Trophoblast cell (in vitro differentiated cells and primary cell): ENCODE results near the gene OPRM1.

Experiments
- DNase-seq, 2 donors: peaks; one replicate each; pipeline ENCODE4 v3.0.0-alpha.2; 2016
- H2AFZ ChIP-seq: 2 replicates; pipeline ENCODE4 v1.6.1; 2013; ENCODE audit warnings: low read length, moderate library complexity, mild to moderate bottlenecking; ENCODE audit not compliant: insufficient read depth, poor library complexity
- H2AK5ac ChIP-seq: 2 replicates; pipeline ENCODE4 v1.6.1; 2013; ENCODE audit warnings: mild to moderate bottlenecking, low read length
- H2BK120ac ChIP-seq: 2 replicates; pipeline ENCODE4 v1.6.1; 2013; ENCODE audit warnings: low read length, mild to moderate bottlenecking, moderate library complexity; ENCODE audit not compliant: insufficient read depth, poor library complexity
- H2BK12ac ChIP-seq: 2 replicates; pipeline ENCODE4 v1.6.1; 2013; ENCODE audit warnings: mild to moderate bottlenecking, low read length, moderate library complexity
- H2BK5ac ChIP-seq: 2 replicates; pipeline ENCODE4 v1.6.1; 2013; ENCODE audit warnings: low read length, low read depth, moderate library complexity, mild to moderate bottlenecking; ENCODE audit not compliant: poor library complexity
- H3K14ac ChIP-seq: 2 replicates; pipeline ENCODE4 v1.6.1; 2013; ENCODE audit warnings: mild to moderate bottlenecking, low read length
- H3K18ac ChIP-seq: 2 replicates; pipeline ENCODE4 v1.6.1; 2013; ENCODE audit warnings: mild to moderate bottlenecking, low read length
- H3K23ac ChIP-seq: 2 replicates; pipeline ENCODE4 v1.6.1; 2013; ENCODE audit warnings: low read length
- H3K27ac ChIP-seq: 2 replicates; pipeline ENCODE4 v1.5.1; 2013; ENCODE audit warnings: low read depth, mild to moderate bottlenecking, inconsistent platforms, low read length, moderate library complexity
- H3K27me3 ChIP-seq: 2 replicates; pipeline ENCODE4 v1.6.1; 2013; ENCODE audit warnings: inconsistent platforms, mild to moderate bottlenecking, low read length, moderate library complexity; ENCODE audit not compliant: insufficient read depth
- H3K36me3 ChIP-seq, 2 experiments: 1 replicate in 1 of 2; 2 replicates in 1 of 2; pipeline ENCODE4 v1.6.1; 2013; ENCODE audit warnings: low read length in 2 of 2, mild to moderate bottlenecking in 2 of 2, moderate library complexity in 1 of 2; ENCODE audit not compliant: insufficient read depth in 2 of 2, control insufficient read depth in 1 of 2
- H3K4ac ChIP-seq: 2 replicates; pipeline ENCODE4 v1.6.1; 2013; ENCODE audit warnings: low read depth, mild to moderate bottlenecking, low read length, moderate library complexity
- H3K4me1 ChIP-seq, 2 experiments: 1 replicate in 1 of 2; 2 replicates in 1 of 2; pipeline ENCODE4 v1.6.1; 2013; ENCODE audit warnings: low read length in 2 of 2, mild to moderate bottlenecking in 2 of 2, moderate library complexity in 1 of 2; ENCODE audit not compliant: insufficient read depth in 2 of 2, control insufficient read depth in 1 of 2
- H3K4me2 ChIP-seq: 2 replicates; pipeline ENCODE4 v1.6.1; 2013; ENCODE audit warnings: inconsistent platforms, mild to moderate bottlenecking, low read length, moderate library complexity
- H3K4me3 ChIP-seq: 2 replicates; pipeline ENCODE4 v1.5.1; 2013; ENCODE audit warnings: mild to moderate bottlenecking, low read depth, low read length, inconsistent platforms
- H3K79me1 ChIP-seq: one replicate; pipeline ENCODE4 v1.6.1; 2013; ENCODE audit warnings: low read length
- H3K79me2 ChIP-seq: 2 replicates; pipeline ENCODE4 v1.6.1; 2013; ENCODE audit warnings: low read length, mild to moderate bottlenecking; ENCODE audit not compliant: control insufficient read depth, insufficient read depth, poor library complexity
- H3K9ac ChIP-seq: 2 replicates; pipeline ENCODE4 v1.6.1; 2013; ENCODE audit warnings: mild to moderate bottlenecking, low read length
- H3K9me3 ChIP-seq: 2 replicates; pipeline ENCODE4 v1.6.1; 2013; ENCODE audit warnings: low read depth, mild to moderate bottlenecking, control low read depth, inconsistent platforms, low read length; ENCODE audit not compliant: insufficient read depth
- H4K12ac ChIP-seq: 2 replicates; pipeline ENCODE4 v1.6.1; 2013; ENCODE audit warnings: low read depth, mild to moderate bottlenecking, low read length, moderate library complexity
- H4K8ac ChIP-seq: 2 replicates; pipeline ENCODE4 v1.6.1; 2013; ENCODE audit warnings: low read depth, mild to moderate bottlenecking, low read length, moderate library complexity
- H4K91ac ChIP-seq: one replicate; pipeline ENCODE4 v1.6.1; 2013; ENCODE audit warnings: low read depth, mild to moderate bottlenecking, low read length, moderate library complexity
- WGBS: extraction: QIAGEN DNeasy Blood & Tissue Kit; methylation state at CpG from one replicate; pipeline ENCODE4 v1.1.7; 2013; ENCODE audit warnings: missing lambda C conversion rate; ENCODE audit not compliant: insufficient read length, insufficient coverage; ENCODE audit errors: extremely low coverage; 5-methylcytosine and 5-hydroxymethylcytosine counted together

The OPRM1 gene

GRCh38 chr6:154092326-154092962 lies 53.4 kb downstream of the OPRM1 start:
- DNase-seq = no peak
- Histone ChIP-seq H2AK5ac (no peak overlapping the region), H3K4ac (no peak overlapping the region), H3K9ac (no peak overlapping the region), H4K12ac (no peak overlapping the region), H3K27me3 (no peaks in the 10 kb centered on the region), H3K4me2 (no peak overlapping the region), H3K14ac (no peak overlapping the region), H2BK5ac (no peak overlapping the region), H4K91ac (no peak overlapping the region), H3K36me3 (no peaks in the 10 kb centered on the region), H3K79me2 (no peaks in the 10 kb centered on the region), H3K9me3 (peaks cover 2% of the 10 kb centered on the region), H2AFZ (no peak overlapping the region), H2BK12ac (no peak overlapping the region), H3K4me3 (no peak overlapping the region), H3K27ac (no peak overlapping the region), H3K4me1 (no peaks in the 10 kb centered on the region), H4K8ac (no peak overlapping the region), H3K18ac (no peak overlapping the region), H2BK120ac (no peak overlapping the region), H3K23ac (no peak overlapping the region), H3K79me1 (no peaks in the 10 kb centered on the region)
- no CpG with 5 or more reads among the region's 5 CpGs for WGBS

- no peak overlapping the region for H4K8ac ChIP-seq
- WGBS = no CpG with 5 or more reads among the region's 8 CpGs
Observed at GRCh38 chr6:154093231-154094044, 54.4 kb downstream of the OPRM1 start.

GRCh38 chr6:154095571-154095970 lies 56.5 kb downstream of the OPRM1 start:
- no CpG with 5 or more reads among the region's 5 CpGs for whole genome bisulfite sequencing
- no peak overlapping the region for H4K91ac ChIP-seq
- H3K9ac ChIP-seq = peak overlapping the region; percentile 25

More at GRCh38 chr6:154093231-154094044, 54.4 kb downstream of the OPRM1 start:
- H2AFZ ChIP-seq = no peak overlapping the region
- H3K18ac ChIP-seq = no peak overlapping the region
- no peaks in the 10 kb centered on the region for H3K36me3 ChIP-seq
- no peak overlapping the region for H3K14ac ChIP-seq
- H3K4me3 ChIP-seq = no peak overlapping the region
- no peak overlapping the region for H3K23ac ChIP-seq
- H2BK120ac ChIP-seq = no peak overlapping the region
- no peak overlapping the region for H3K27ac ChIP-seq
- peaks cover 2% of the 10 kb centered on the region for H3K9me3 ChIP-seq
- H3K79me1 ChIP-seq = no peaks in the 10 kb centered on the region
- no peak overlapping the region for H3K4me2 ChIP-seq
- H2BK12ac ChIP-seq = no peak overlapping the region
- H3K79me2 ChIP-seq = no peaks in the 10 kb centered on the region
- H2AK5ac ChIP-seq = no peak overlapping the region
- DNase-seq = no peak
- H4K91ac ChIP-seq = no peak overlapping the region
- H3K9ac ChIP-seq = no peak overlapping the region
- H4K12ac ChIP-seq = no peak overlapping the region
- no peaks in the 10 kb centered on the region for H3K27me3 ChIP-seq
- no peak overlapping the region for H2BK5ac ChIP-seq
- no peak overlapping the region for H3K4ac ChIP-seq
- no peaks in the 10 kb centered on the region for H3K4me1 ChIP-seq

GRCh38 chr6:154096316-154096715 lies 57.3 kb downstream of the OPRM1 start:
- Histone ChIP-seq H3K18ac (no peak overlapping the region), H4K91ac (no peak overlapping the region), H4K12ac (no peak overlapping the region), H3K9me3 (no peaks in the 10 kb centered on the region), H3K79me1 (no peaks in the 10 kb centered on the region), H2AK5ac (no peak overlapping the region), H3K27me3 (no peaks in the 10 kb centered on the region), H3K9ac (no peak overlapping the region), H3K79me2 (no peaks in the 10 kb centered on the region), H2BK12ac (no peak overlapping the region), H2AFZ (no peak overlapping the region), H2BK120ac (no peak overlapping the region), H3K23ac (no peak overlapping the region), H3K36me3 (no peaks in the 10 kb centered on the region), H3K4me1 (no peaks in the 10 kb centered on the region), H3K4me2 (no peak overlapping the region), H2BK5ac (no peak overlapping the region), H3K4me3 (no peak overlapping the region), H3K14ac (no peak overlapping the region), H3K27ac (no peak overlapping the region), H3K4ac (no peak overlapping the region), H4K8ac (no peak overlapping the region)
- no peak for DNase-seq
- WGBS = no CpG with 5 or more reads among the region's 7 CpGs

More at GRCh38 chr6:154095571-154095970, 56.5 kb downstream of the OPRM1 start:
- Histone ChIP-seq H3K4ac (no peak overlapping the region), H2BK12ac (no peak overlapping the region), H3K27ac (no peak overlapping the region), H3K36me3 (no peaks in the 10 kb centered on the region), H3K23ac (no peak overlapping the region), H3K14ac (no peak overlapping the region), H4K8ac (no peak overlapping the region), H3K79me1 (no peaks in the 10 kb centered on the region), H3K4me1 (no peaks in the 10 kb centered on the region), H3K27me3 (no peaks in the 10 kb centered on the region), H2AK5ac (no peak overlapping the region), H2BK5ac (no peak overlapping the region), H3K4me3 (no peak overlapping the region), H2AFZ (no peak overlapping the region), H3K4me2 (no peak overlapping the region), H2BK120ac (no peak overlapping the region), H3K79me2 (no peaks in the 10 kb centered on the region), H3K9me3 (peaks cover 2% of the 10 kb centered on the region), H4K12ac (no peak overlapping the region), H3K18ac (no peak overlapping the region)
- DNase-seq = no peak
